ENCODE measurements around the gene ANKK1.

DNA sequence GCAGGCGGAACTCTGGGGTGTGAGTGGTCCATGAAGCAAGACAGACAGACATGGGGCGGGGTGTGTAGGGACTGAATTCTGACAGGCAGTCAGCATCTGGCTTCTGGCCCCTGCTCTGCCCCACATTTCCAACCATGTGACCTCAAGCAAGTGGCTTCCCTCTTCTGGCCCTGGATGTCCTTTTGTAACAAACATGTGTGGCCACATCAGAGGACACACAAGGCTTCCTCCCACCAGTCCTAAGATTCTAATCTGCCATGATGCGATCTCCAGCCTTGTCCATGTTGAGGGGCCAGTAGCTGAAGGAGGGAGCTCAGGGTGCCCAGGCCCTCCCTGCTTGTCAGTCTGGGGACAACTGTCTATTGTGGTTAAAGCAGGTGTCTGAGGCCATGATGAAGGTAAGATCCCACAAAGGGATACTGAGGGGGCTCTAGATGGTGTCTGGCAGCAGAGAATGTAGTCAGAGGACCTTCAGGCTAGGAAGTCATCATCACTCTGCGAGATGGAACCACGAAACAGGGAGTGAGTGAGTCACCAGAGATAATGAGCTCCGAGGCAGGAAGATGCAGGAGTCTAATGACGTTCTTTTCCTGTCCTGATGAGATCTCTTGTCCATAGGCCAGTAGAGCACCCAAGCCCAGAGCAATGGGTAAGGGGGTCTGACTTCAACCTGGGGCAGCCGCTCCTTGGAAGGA, 60.2 kb downstream of the ANKK1 start:
- TF ChIP-seq, protein P1, sequence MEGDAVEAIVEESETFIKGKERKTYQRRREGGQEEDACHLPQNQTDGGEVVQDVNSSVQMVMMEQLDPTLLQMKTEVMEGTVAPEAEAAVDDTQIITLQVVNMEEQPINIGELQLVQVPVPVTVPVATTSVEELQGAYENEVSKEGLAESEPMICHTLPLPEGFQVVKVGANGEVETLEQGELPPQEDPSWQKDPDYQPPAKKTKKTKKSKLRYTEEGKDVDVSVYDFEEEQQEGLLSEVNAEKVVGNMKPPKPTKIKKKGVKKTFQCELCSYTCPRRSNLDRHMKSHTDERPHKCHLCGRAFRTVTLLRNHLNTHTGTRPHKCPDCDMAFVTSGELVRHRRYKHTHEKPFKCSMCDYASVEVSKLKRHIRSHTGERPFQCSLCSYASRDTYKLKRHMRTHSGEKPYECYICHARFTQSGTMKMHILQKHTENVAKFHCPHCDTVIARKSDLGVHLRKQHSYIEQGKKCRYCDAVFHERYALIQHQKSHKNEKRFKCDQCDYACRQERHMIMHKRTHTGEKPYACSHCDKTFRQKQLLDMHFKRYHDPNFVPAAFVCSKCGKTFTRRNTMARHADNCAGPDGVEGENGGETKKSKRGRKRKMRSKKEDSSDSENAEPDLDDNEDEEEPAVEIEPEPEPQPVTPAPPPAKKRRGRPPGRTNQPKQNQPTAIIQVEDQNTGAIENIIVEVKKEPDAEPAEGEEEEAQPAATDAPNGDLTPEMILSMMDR (IDR thresholded peaks at IDR 0.05; ENCODE audit: low read depth, low read length): no peak
- TF ChIP-seq POLR2A (IDR thresholded peaks at IDR 0.05; ENCODE audit: extremely low read depth, insufficient read length): no peak
- TF ChIP-seq, protein P2, sequence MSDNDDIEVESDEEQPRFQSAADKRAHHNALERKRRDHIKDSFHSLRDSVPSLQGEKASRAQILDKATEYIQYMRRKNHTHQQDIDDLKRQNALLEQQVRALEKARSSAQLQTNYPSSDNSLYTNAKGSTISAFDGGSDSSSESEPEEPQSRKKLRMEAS (IDR thresholded peaks at IDR 0.05; ENCODE audit: low read depth, low read length): no peak
- TF ChIP-seq MYC (IDR thresholded peaks at IDR 0.05; ENCODE audit: low read depth, low read length): no peak

Measured in NB4 (cell line).